Measurements from ENCODE around the gene TSFM. TPM values are rescaled to one million over a fixed set of nuclear protein-coding genes. Genes with fewer than 3 reads are reported as not detected.
A peak's percentile ranks its signal among the peaks of the same experiment; 100 is the strongest.

Gene TSFM
- total and polyA plus RNA-seq, 9 of the 15 experiments (the other 6 are each of a cell fraction or from before 2014, with no cell fraction given): 44.6 to 198 (median 60.2) TPM

DNA sequence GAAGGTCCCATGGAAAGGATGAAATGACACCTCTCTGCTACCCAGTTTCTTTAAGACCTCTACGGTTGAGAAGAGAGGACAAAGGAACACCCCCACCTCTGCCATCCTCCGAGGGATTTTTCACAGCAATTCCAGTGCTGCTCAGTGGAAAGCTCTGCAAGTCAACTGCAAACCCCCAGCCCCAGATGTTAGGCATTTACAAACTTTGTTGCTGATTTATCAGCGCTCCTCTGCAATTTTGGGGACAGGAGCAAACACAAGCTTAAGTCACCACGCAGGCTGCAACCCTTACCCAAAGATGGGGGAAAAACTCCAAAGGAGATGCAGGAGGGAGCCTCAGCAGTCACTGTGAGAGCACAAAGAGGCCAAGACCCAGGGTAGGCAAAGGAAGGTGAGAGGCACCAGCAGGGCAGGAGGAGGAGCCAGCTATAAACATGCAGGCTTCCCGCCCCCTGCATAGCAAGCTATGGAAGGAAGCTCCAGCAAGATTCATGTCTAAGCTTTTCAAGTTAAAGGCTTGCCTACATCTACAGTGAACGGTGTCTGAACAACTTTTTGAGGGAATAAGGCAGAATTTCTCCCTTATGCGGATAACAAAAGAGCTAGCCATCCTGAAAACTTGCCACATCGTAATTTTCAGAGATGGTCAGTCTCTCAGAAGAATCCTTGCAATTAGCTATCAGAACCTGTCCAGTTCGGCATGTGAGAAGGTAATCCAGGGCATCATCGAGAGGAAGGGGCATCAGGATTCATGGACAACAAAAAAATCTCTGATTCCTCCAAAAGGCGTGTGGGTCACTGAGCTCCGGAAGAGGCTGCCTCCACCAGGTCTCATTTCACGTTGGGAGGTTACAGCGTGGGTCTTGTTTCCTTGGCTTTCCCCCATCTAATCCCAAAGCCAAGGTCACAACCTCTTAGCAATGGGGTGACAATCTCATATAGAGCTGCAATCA, 60.0 kb downstream of the TSFM start:
- ATAC-seq: no peak
- POLR2A ChIA-PET: interaction anchor here (0.7 to 3.7 kb wide), 13 partner anchors 8 to 98 kb away, joined by 3 to 30 read pairs (median 4); partner anchors contain the start of gene ATP23
- peaks cover 61 to 67% of the 10 kb centered on the region in 2 experiments for H3K4me1 ChIP-seq (replicated peaks in 1 of 2; ENCODE audit: control insufficient read depth in 2 of 2, insufficient read depth in 2 of 2, low read length in 2 of 2)
- CTCF ChIA-PET (ENCODE audit: low intra/inter-chr PET ratio): interaction anchor here (0.7 kb wide), 2 partner anchors 62 to 151 kb away, joined by 3 to 4 read pairs; no protein-coding TSS in a partner anchor
- 50% methylated on average over 13 of the region's 14 CpGs for WGBS (ENCODE audit: insufficient coverage, low coverage, missing lambda C conversion rate)
- H2AFZ ChIP-seq (ENCODE audit: low read depth, low read length): no peak overlapping the region
- BruUV-seq (replicated peaks): no TSS peak
- FAIRE-seq: no peak
- no peak overlapping the region for H3K4me3 ChIP-seq
- no peak overlapping the region for H3K27ac ChIP-seq (ENCODE audit: extremely low read depth, low read depth, low read length)
- peaks cover 88% of the 10 kb centered on the region for H3K79me2 ChIP-seq (ENCODE audit: control insufficient read depth, insufficient read depth, low read length)
- H3K36me3 ChIP-seq (ENCODE audit: control insufficient read depth, insufficient read depth, low read length): peaks cover 18% of the 10 kb centered on the region; the same call in 2 of the 3 replicates
- in situ Hi-C loops (cut with MboI) (no loop called here), intact Hi-C loops (cut with micrococcal nuclease) (no loop called here)
- no peaks in the 10 kb centered on the region for H3K27me3 ChIP-seq (ENCODE audit: control insufficient read depth in 2 of 2, insufficient read depth in 2 of 2, low read length in 2 of 2)
- H3K4me2 ChIP-seq (ENCODE audit: insufficient read depth, low read length): peak overlapping the region; percentile 14; the same call in 1 of the 2 replicates
- peak in 1 of 4 experiments; percentile 38 for DNase-seq (ENCODE audit: extremely low read depth in 1 of 4, low spot score in 3 of 4)
- H3K9ac ChIP-seq (ENCODE audit: insufficient read depth in 1 of 2, low read depth in 2 of 2, low read length in 2 of 2): peak overlapping the region in 1 of 2 experiments; percentile 47; a peak in 1 of 4 replicates
- H3K9me3 ChIP-seq (replicated peaks; ENCODE audit: control insufficient read depth, insufficient read depth, low read depth, low read length): no peaks in the 10 kb centered on the region
- H4K20me1 ChIP-seq (replicated peaks; ENCODE audit: control insufficient read depth, insufficient read depth, low read length): peaks cover 71% of the 10 kb centered on the region
- peaks cover 14% of the 10 kb centered on the region for H3K9me1 ChIP-seq (ENCODE audit: control insufficient read depth, insufficient read depth, low read length)
- TF ChIP-seq, protein P1, sequence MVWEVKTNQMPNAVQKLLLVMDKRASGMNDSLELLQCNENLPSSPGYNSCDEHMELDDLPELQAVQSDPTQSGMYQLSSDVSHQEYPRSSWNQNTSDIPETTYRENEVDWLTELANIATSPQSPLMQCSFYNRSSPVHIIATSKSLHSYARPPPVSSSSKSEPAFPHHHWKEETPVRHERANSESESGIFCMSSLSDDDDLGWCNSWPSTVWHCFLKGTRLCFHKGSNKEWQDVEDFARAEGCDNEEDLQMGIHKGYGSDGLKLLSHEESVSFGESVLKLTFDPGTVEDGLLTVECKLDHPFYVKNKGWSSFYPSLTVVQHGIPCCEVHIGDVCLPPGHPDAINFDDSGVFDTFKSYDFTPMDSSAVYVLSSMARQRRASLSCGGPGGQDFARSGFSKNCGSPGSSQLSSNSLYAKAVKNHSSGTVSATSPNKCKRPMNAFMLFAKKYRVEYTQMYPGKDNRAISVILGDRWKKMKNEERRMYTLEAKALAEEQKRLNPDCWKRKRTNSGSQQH (CRISPR knock-in tag; IDR thresholded peaks at IDR 0.05): no peak
- TF ChIP-seq, protein P2, sequence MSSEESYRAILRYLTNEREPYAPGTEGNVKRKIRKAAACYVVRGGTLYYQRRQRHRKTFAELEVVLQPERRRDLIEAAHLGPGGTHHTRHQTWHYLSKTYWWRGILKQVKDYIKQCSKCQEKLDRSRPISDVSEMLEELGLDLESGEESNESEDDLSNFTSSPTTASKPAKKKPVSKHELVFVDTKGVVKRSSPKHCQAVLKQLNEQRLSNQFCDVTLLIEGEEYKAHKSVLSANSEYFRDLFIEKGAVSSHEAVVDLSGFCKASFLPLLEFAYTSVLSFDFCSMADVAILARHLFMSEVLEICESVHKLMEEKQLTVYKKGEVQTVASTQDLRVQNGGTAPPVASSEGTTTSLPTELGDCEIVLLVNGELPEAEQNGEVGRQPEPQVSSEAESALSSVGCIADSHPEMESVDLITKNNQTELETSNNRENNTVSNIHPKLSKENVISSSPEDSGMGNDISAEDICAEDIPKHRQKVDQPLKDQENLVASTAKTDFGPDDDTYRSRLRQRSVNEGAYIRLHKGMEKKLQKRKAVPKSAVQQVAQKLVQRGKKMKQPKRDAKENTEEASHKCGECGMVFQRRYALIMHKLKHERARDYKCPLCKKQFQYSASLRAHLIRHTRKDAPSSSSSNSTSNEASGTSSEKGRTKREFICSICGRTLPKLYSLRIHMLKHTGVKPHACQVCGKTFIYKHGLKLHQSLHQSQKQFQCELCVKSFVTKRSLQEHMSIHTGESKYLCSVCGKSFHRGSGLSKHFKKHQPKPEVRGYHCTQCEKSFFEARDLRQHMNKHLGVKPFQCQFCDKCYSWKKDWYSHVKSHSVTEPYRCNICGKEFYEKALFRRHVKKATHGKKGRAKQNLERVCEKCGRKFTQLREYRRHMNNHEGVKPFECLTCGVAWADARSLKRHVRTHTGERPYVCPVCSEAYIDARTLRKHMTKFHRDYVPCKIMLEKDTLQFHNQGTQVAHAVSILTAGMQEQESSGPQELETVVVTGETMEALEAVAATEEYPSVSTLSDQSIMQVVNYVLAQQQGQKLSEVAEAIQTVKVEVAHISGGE (CRISPR knock-in tag; IDR thresholded peaks at IDR 0.05): no peak
- TF ChIP-seq HDAC6 (IDR thresholded peaks at IDR 0.05; ENCODE audit: low read depth, low read length): no peak
- no peak for TF ChIP-seq TARDBP (IDR thresholded peaks at IDR 0.05)
- no peak for TF ChIP-seq MTA2 (IDR thresholded peaks at IDR 0.05; ENCODE audit: low read depth)
- TF ChIP-seq, protein P3, sequence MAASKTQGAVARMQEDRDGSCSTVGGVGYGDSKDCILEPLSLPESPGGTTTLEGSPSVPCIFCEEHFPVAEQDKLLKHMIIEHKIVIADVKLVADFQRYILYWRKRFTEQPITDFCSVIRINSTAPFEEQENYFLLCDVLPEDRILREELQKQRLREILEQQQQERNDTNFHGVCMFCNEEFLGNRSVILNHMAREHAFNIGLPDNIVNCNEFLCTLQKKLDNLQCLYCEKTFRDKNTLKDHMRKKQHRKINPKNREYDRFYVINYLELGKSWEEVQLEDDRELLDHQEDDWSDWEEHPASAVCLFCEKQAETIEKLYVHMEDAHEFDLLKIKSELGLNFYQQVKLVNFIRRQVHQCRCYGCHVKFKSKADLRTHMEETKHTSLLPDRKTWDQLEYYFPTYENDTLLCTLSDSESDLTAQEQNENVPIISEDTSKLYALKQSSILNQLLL (CRISPR knock-in tag; IDR thresholded peaks at IDR 0.05; ENCODE audit: borderline replicate concordance): no peak

Data from K562 (cell line).